ENCODE measurements around the gene ZSCAN5A. TPM values are rescaled to one million over a fixed set of nuclear protein-coding genes. Genes with fewer than 3 reads are reported as not detected.

Gene ZSCAN5A
- total and polyA plus RNA-seq, 9 of the 15 experiments (the other 6 are each of a cell fraction or from before 2014, with no cell fraction given) = 5.8 to 15.3 (median 11.8) TPM

DNA sequence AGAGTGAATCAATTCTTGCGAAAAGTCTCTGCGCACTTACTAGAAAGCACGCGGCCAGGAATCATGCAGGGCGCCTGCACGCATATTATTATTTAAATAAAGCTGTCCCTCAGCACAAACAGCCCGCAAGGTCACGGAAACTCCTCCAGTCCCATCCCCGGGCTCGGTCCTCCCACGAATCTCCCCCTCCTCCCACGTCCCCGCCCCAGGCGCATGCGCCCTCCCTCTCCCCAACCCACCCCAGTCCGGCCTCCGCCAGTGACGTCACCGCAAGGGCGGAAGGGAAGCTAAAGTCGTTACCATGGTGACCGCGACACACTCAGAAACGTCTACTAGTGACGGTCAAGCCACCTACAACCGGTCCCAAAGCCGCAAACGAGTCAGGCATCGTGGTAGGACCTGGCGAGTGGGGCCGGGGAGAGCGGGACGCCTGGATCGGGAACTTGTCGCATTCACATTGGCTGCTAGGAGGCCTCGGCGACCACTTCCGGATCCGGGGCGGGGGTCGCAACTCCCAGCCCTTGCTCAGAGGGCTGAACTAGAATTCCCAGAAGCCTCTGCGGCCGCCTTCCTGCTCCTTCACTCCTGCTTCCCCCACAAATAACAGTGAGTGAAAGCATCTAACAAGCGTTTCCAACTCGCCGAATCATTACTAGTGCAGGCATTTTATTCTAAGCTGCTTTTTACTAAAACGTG, at the start of gene ZSCAN5A (continued):
- TF ChIP-seq, protein P1, sequence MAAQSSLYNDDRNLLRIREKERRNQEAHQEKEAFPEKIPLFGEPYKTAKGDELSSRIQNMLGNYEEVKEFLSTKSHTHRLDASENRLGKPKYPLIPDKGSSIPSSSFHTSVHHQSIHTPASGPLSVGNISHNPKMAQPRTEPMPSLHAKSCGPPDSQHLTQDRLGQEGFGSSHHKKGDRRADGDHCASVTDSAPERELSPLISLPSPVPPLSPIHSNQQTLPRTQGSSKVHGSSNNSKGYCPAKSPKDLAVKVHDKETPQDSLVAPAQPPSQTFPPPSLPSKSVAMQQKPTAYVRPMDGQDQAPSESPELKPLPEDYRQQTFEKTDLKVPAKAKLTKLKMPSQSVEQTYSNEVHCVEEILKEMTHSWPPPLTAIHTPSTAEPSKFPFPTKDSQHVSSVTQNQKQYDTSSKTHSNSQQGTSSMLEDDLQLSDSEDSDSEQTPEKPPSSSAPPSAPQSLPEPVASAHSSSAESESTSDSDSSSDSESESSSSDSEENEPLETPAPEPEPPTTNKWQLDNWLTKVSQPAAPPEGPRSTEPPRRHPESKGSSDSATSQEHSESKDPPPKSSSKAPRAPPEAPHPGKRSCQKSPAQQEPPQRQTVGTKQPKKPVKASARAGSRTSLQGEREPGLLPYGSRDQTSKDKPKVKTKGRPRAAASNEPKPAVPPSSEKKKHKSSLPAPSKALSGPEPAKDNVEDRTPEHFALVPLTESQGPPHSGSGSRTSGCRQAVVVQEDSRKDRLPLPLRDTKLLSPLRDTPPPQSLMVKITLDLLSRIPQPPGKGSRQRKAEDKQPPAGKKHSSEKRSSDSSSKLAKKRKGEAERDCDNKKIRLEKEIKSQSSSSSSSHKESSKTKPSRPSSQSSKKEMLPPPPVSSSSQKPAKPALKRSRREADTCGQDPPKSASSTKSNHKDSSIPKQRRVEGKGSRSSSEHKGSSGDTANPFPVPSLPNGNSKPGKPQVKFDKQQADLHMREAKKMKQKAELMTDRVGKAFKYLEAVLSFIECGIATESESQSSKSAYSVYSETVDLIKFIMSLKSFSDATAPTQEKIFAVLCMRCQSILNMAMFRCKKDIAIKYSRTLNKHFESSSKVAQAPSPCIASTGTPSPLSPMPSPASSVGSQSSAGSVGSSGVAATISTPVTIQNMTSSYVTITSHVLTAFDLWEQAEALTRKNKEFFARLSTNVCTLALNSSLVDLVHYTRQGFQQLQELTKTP (IDR thresholded peaks at IDR 0.05; ENCODE audit: low read depth in 1 of 2, partially characterized antibody in 2 of 2) = peak; percentile 24 to 99
- no peak for TF ChIP-seq POU5F1 (IDR thresholded peaks at IDR 0.05; ENCODE audit: borderline replicate concordance, low read depth, low read length, partially characterized antibody)
- 0 out of 2 replicates have a peak, but pooled peaks have one; percentile 46 for TF ChIP-seq ZBTB1 (CRISPR knock-in tag; IDR thresholded peaks at IDR 0.05; ENCODE audit: borderline replicate concordance, low read depth)
- peak in 1 of 2 experiments; percentile 96; a peak in 2 of 4 replicates for TF ChIP-seq CSDE1 (IDR thresholded peaks at IDR 0.05)
- TF ChIP-seq MEF2D (tag; conservative IDR thresholded peaks at IDR 0.05; ENCODE audit: low read depth) = no peak; the same call in 1 of the 2 replicates
- peak; percentile 30 for TF ChIP-seq SP2 (IDR thresholded peaks at IDR 0.05; ENCODE audit: extremely low read depth, low read depth, low read length, poor library complexity, severe bottlenecking)
- peak; percentile 86 for TF ChIP-seq ZNF143 (CRISPR knock-in tag; IDR thresholded peaks at IDR 0.05)
- peak; percentile 77 for TF ChIP-seq ETV1 (tag; conservative IDR thresholded peaks at IDR 0.05; ENCODE audit: low read depth)
- TF ChIP-seq CREM (IDR thresholded peaks at IDR 0.05; ENCODE audit: low read depth) = peak; percentile 97
- TF ChIP-seq HDAC8 (tag; IDR thresholded peaks at IDR 0.05) = 0 out of 2 replicates have a peak, but pooled peaks have one; percentile 62
- TF ChIP-seq, protein P2, sequence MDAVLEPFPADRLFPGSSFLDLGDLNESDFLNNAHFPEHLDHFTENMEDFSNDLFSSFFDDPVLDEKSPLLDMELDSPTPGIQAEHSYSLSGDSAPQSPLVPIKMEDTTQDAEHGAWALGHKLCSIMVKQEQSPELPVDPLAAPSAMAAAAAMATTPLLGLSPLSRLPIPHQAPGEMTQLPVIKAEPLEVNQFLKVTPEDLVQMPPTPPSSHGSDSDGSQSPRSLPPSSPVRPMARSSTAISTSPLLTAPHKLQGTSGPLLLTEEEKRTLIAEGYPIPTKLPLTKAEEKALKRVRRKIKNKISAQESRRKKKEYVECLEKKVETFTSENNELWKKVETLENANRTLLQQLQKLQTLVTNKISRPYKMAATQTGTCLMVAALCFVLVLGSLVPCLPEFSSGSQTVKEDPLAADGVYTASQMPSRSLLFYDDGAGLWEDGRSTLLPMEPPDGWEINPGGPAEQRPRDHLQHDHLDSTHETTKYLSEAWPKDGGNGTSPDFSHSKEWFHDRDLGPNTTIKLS (IDR thresholded peaks at IDR 0.05; ENCODE audit: borderline replicate concordance, low read depth) = peak; percentile 97
- peak; percentile 98 for TF ChIP-seq ATF7 (IDR thresholded peaks at IDR 0.05)
- 0 out of 2 replicates have a peak, but pooled peaks have one; percentile 46 for TF ChIP-seq TAF7 (tag; IDR thresholded peaks at IDR 0.05)
- TF ChIP-seq SAFB2 (IDR thresholded peaks at IDR 0.05; ENCODE audit: borderline replicate concordance, low read depth, low read length, severe bottlenecking) = no peak
- TF ChIP-seq, protein P3, sequence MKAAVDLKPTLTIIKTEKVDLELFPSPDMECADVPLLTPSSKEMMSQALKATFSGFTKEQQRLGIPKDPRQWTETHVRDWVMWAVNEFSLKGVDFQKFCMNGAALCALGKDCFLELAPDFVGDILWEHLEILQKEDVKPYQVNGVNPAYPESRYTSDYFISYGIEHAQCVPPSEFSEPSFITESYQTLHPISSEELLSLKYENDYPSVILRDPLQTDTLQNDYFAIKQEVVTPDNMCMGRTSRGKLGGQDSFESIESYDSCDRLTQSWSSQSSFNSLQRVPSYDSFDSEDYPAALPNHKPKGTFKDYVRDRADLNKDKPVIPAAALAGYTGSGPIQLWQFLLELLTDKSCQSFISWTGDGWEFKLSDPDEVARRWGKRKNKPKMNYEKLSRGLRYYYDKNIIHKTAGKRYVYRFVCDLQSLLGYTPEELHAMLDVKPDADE (conservative IDR thresholded peaks at IDR 0.05; ENCODE audit: control insufficient read depth, low read depth, low read length) = peak; percentile 75; the same call in 1 of the 2 replicates
- TF ChIP-seq MECOM (CRISPR knock-in tag; IDR thresholded peaks at IDR 0.05) = no peak
- TF ChIP-seq ZNF780A (CRISPR knock-in tag; IDR thresholded peaks at IDR 0.05) = no peak
- TF ChIP-seq ZNF3 (CRISPR knock-in tag; IDR thresholded peaks at IDR 0.05) = no peak
- TF ChIP-seq CXXC5 (CRISPR knock-in tag; IDR thresholded peaks at IDR 0.05) = peak; percentile 48
- peak; percentile 67; the same call in 1 of the 2 replicates for TF ChIP-seq C11orf30 (IDR thresholded peaks at IDR 0.05; ENCODE audit: low read depth)

All from K562 (cell line).